GM12865 (cell line): ENCODE results near the gene GPR31.

ENCODE experiments used
- DNase-seq: peaks from one replicate; pipeline ENCODE4 v3.0.0; 2010; ENCODE audit warnings: low read depth
- H3K4me3 ChIP-seq: 2 replicates; pipeline ENCODE4 v1.5.1; 2011; ENCODE audit warnings: mild to moderate bottlenecking, low read depth, low read length, control low read depth
- CTCF ChIP-seq: IDR thresholded peaks from 2 replicates; pipeline ENCODE4 v1.5.1; 2011; ENCODE audit warnings: low read length, control low read depth, low read depth, inconsistent platforms; ENCODE audit not compliant: insufficient read depth; ENCODE audit errors: missing control alignments

The GPR31 gene

DNA sequence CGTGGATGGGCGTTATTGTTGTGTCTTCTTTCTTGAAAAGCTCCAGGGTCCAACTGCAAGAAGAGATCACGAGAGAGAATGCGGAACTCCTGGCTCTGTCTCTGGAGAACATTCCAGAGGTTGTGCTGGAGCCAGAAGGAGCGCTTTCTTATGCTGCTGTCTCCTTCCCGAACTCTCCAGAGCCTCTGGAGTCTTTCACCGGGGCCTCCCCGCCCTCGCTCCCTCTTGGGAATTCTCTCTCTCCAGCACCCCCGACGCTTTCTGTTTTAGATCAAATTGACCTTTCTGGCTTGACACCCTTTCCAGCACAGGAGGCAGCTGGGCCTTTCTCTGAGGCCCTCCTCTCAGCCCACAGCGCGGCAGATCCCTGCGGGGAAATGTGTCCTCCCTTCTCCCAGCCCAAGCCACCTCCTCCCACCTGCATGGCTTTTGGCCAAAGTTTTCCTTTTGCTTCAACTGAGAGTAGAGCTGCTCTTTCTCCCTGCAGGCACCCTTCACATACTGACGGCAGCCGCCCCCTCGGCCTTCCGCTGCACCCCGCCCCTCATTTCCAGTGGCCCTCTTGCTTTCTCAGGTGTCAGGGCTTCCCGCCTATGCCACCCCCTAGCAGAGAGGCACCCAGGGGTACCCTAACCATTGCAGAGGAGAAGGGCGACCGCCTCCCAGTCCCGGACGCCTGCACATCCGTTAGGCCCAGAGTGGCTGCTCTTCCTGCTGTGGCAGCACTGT, 41.5 kb downstream of the GPR31 start:
- no peak for TF ChIP-seq CTCF
- DNase-seq, result no peak
- H3K4me3 ChIP-seq, result no peak overlapping the region

- DNase-seq, result no peak
- no peak overlapping the region for H3K4me3 ChIP-seq
- TF ChIP-seq CTCF, result peak; percentile 21
Measured at GRCh38 chr6:167115054-167115453, 42.7 kb downstream of the GPR31 start.

GRCh38 chr6:167113935-167114910, 43.6 kb downstream of the GPR31 start:
- TF ChIP-seq CTCF, result no peak
- H3K4me3 ChIP-seq, result peak overlapping the region; percentile 41
- peak; percentile 93 for DNase-seq

DNA sequence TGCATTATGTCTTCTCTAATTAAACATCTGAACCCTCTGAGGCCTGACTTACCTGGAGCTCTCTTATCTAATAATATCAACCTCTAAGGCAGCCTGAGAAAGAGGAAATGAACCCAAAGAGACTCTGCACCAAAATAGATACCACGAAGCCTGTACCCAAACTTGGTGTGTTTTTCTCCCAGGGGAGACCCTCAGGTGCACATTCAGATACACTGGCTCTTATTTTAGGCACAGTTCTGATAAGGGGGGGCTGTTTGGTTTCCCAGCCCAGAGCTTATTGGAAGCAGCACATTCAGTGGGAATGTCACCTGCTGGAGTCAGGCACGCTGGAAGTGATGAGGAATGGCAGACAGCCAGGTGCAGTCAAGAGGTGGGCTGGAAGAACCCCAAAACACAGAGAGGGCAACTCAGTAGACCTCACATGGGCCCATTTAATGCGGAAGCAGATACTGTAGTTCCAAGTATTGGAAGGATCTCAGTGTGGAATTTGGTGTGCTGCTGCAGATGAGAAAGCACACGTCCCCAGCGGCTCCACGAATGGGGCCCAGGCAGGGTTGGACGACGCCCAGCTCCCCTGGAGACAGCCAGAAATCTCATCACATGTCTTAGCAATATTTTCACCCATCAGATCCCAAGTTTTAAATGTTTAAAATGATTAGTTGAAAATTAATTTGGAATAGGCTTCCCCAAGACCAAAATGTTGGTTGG, 44.6 kb downstream of the GPR31 start:
- peak overlapping the region; percentile 41 for H3K4me3 ChIP-seq
- no peak for TF ChIP-seq CTCF
- DNase-seq, result peak; percentile 78

DNA sequence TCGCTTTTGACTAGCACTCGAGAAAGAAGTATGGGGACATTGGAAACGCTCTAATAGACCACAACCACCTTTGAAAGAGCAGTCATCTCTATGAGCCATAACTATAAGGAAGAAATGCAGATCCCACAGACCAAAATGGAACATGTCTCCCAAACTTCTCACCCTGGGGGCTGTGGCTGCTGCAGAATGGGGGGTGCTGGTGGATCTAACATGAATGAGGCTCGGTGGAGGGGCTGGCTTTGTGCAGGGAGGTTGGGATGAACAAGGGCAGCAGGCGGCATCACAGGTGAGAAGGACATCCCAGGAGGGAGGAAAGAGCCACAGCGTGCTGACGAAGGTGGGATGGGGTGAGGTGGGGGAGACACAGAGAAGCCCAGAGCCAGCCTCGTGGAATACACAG, 45.4 kb downstream of the GPR31 start:
- H3K4me3 ChIP-seq, result peak overlapping the region; percentile 41
- no peak for TF ChIP-seq CTCF
- no peak for DNase-seq

GRCh38 chr6:167111597-167111996, 46.2 kb downstream of the GPR31 start:
- peak; percentile 21 for DNase-seq
- no peak for TF ChIP-seq CTCF
- peak overlapping the region; percentile 41 for H3K4me3 ChIP-seq
